SU-DHL-6 (cell line): ENCODE measurements around the gene SAMMSON.

ENCODE experiments used
- EZH2phosphoT487 ChIP-seq: fragments of 200-600 bp; sonication (generic), shearing (Covaris generic); conservative IDR thresholded peaks from 2 replicates; pipeline ENCODE4 v1.6.1; 2018; ENCODE audit warnings: mild to moderate bottlenecking, antibody characterized with exemption, low read length, moderate library complexity, mixed read lengths
- TF ChIP-seq, protein P1 (sequence below): fragments of 200-600 bp; sonication (generic); IDR thresholded peaks from one replicate; pipeline ENCODE4 v1.5.1; 2017; ENCODE audit warnings: antibody characterized with exemption, mild to moderate bottlenecking, low read length, moderate library complexity; ENCODE audit not compliant: insufficient read depth, poor library complexity, severe bottlenecking

DNA sequence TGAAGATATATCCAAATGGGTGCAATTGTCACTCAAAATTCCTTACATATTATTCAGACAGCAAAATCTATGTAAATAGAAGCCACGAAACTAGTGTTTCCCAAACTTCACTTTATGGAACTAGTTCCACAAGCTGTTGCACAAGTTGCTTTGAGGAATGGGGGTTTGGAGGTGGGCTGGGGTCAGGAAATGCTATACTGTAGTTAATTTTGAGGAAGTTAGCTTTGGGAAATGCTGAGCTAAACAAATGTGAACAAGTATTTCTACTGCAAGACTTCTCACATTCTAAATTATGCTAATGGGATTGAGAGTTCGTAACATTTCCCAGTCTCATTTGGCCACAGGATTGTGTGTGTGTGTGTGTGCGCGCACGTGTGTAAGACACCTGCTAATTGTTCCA lies 28.7 kb upstream of the SAMMSON start:
- TF ChIP-seq, protein P1, sequence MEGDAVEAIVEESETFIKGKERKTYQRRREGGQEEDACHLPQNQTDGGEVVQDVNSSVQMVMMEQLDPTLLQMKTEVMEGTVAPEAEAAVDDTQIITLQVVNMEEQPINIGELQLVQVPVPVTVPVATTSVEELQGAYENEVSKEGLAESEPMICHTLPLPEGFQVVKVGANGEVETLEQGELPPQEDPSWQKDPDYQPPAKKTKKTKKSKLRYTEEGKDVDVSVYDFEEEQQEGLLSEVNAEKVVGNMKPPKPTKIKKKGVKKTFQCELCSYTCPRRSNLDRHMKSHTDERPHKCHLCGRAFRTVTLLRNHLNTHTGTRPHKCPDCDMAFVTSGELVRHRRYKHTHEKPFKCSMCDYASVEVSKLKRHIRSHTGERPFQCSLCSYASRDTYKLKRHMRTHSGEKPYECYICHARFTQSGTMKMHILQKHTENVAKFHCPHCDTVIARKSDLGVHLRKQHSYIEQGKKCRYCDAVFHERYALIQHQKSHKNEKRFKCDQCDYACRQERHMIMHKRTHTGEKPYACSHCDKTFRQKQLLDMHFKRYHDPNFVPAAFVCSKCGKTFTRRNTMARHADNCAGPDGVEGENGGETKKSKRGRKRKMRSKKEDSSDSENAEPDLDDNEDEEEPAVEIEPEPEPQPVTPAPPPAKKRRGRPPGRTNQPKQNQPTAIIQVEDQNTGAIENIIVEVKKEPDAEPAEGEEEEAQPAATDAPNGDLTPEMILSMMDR, result no peak
- no peak for TF ChIP-seq EZH2phosphoT487
